Superior temporal gyrus (tissue), 1 donor: ENCODE results near the gene RNPEPL1.
"Not testable (repeated sequence)": the region's sequence is repeated elsewhere in the genome, so short reads cannot be mapped to it uniquely, and the experiment has no call there.

Experiments used
- DNase-seq: peaks from one replicate; pipeline ENCODE4 v3.0.0-alpha.2; 2016; ENCODE audit errors: extremely low spot score

The RNPEPL1 gene

GRCh38 chr2:240567872-240568677, at the start of gene RNPEPL1:
TSS of gene RNPEPL1 (plus strand) at chr2:240568484. CDS start at chr2:240568587, 103 bp downstream.
- peak; percentile 32 for DNase-seq

GRCh38 chr2:240518981-240519380, 49.3 kb upstream of the RNPEPL1 start:
- DNase-seq, result no peak

- DNase-seq, result no peak
Observed at GRCh38 chr2:240519396-240520129, 48.7 kb upstream of the RNPEPL1 start.

- no peak for DNase-seq
Observed at GRCh38 chr2:240520130-240520973, 47.9 kb upstream of the RNPEPL1 start.

- DNase-seq, result no peak
Observed at GRCh38 chr2:240520974-240521350, 47.3 kb upstream of the RNPEPL1 start.

- not testable (repeated sequence) for DNase-seq
Observed at GRCh38 chr2:240521885-240522284, 46.4 kb upstream of the RNPEPL1 start.

- no peak for DNase-seq
Observed at GRCh38 chr2:240522406-240522805, 45.9 kb upstream of the RNPEPL1 start.

- DNase-seq, result no peak
Observed at GRCh38 chr2:240523451-240524281, 44.6 kb upstream of the RNPEPL1 start.

- DNase-seq, result no peak
Observed at GRCh38 chr2:240524963-240525718, 43.1 kb upstream of the RNPEPL1 start.

GRCh38 chr2:240525802-240526201, 42.5 kb upstream of the RNPEPL1 start:
- no peak for DNase-seq

- no peak for DNase-seq
Observed at GRCh38 chr2:240526521-240526920, 41.8 kb upstream of the RNPEPL1 start.

- no peak for DNase-seq
Observed at GRCh38 chr2:240527153-240527750, 41.0 kb upstream of the RNPEPL1 start.

GRCh38 chr2:240528406-240529040, 39.8 kb upstream of the RNPEPL1 start:
- DNase-seq, result no peak

- DNase-seq, result no peak
Observed at GRCh38 chr2:240529344-240529999, 38.8 kb upstream of the RNPEPL1 start.

GRCh38 chr2:240530181-240530580, 38.1 kb upstream of the RNPEPL1 start:
- no peak for DNase-seq

GRCh38 chr2:240531038-240531437, 37.2 kb upstream of the RNPEPL1 start:
- DNase-seq, result no peak

GRCh38 chr2:240532031-240532775, 36.1 kb upstream of the RNPEPL1 start:
- no peak for DNase-seq

GRCh38 chr2:240538031-240538780, 30.1 kb upstream of the RNPEPL1 start:
- no peak for DNase-seq
